Umbilical cord (tissue), 2 donors: Measurements from ENCODE around the gene DENND1A. TPM values are rescaled to one million over a fixed set of nuclear protein-coding genes. Genes with fewer than 3 reads are reported as not detected.
A peak's percentile ranks its signal among the peaks of the same experiment; 100 is the strongest.
"Not testable (repeated sequence)": the region's sequence is repeated elsewhere in the genome, so short reads cannot be mapped to it uniquely, and the experiment has no call there.

Source experiments
- DNase-seq: peaks from one replicate; pipeline ENCODE4 v3.0.0-alpha.2; 2015; ENCODE audit warnings: low spot score
- total RNA-seq: library from RNA; depleted of rRNA; stranded (reverse); fragments of >200 nt; gene quantifications from one replicate; pipeline ENCODE4 v1.2.3, GENCODE V29; 2014; ENCODE audit warnings: low replicate concordance; ENCODE audit not compliant: insufficient read depth

Gene DENND1A
- total RNA-seq, 1 donor from 2014 or later, result 35.4 TPM

GRCh38 chr9:123654994-123655637 is 274.8 kb downstream of the DENND1A start:
- no peak for DNase-seq

- DNase-seq, result no peak
Observed at GRCh38 chr9:123654218-123654993, 275.5 kb downstream of the DENND1A start.

DNA sequence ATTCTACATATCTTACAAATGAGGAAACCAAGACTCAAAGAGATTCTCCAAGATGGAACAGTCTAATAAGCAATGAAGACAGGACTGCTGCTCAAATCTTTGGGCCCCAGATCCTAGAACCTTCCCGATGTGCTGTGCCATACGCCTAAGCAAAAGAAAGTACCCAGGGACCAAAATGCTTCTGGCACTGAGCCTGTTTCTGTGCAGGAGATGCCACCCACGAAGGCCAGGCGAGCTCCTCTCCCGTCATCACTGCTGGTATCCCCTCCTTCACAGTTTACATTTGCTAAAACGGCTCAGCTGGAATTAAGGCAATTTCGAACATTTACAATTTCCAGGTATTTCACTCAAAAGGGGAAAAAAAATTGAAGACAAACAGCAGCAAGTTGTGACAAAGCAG is 277.5 kb downstream of the DENND1A start:
- no peak for DNase-seq

GRCh38 chr9:123651871-123652270 is 278.1 kb downstream of the DENND1A start:
- DNase-seq, result no peak

DNA sequence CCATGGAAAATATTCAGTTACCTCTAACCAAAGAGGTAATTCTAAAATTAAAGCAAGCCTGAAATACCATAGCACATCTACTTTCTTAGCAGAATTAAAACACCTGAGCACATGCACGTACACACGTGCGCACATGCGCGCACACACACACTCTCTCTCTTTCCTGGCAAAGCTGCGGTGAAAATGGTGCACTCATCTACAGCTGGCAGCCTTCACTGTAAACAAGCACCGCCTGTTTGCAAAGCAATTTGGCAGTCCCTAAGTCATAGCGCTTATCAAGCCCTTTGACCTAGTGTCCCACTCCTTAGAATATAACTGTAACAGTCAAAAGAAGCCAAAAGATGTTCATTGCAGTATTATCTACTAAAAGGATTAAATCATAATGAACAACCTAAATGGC is 278.7 kb downstream of the DENND1A start:
- no peak for DNase-seq

DNA sequence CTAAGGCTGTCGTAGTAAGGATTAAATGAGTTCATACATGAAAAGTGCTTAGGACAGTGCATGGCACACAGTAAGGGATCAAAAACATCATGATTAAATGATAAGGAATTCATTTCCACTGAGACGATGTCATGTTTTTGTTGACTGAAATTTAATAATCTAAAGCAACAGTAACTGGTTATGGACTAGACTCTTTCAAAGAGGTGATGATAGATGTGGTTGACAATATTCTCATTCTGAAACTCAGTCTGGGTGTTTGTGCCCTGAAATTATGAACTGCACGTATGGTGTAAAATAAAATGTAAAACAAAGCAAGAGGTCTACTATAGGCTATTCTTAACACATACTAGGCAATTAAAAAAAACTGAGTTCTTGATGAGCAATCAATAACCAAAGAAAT is 280.0 kb downstream of the DENND1A start:
- no peak for DNase-seq

DNA sequence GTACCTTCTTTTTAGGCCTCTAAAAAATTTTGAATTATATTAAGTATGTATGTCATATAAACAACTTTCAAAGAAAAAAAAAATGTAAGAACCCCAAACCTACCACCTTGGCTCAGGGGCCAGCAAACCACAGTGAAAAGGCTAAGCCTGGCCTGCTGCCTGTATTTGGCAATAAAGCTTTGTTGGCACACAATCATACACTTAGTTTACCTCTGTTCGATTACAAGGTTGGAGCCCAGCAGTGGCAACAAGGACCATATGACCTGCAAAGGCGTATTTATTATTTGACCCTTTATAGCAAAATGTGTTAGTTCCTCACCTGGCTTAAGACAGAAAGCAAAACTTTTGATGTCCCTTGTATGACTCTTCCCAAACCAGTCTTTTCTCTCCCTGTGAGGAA is 282.8 kb downstream of the DENND1A start:
- DNase-seq, result no peak

DNA sequence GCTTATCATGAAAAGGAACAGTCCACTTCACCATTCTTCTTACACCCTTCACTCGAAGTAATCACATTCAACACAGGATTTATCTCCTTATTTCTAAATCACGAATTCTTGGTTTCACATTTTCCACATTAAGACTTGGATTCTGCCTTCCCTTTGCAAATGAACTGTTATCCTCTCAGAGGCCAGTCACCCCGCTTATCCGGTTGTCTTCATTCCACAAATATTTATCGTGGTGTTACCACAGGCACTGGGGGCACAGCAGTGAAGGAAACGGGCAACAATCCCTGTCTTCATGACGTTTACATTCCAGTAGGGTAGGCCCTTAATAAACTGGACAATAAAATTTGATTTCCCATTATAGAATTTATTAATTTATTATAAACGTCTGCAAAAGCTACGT is 284.2 kb downstream of the DENND1A start:
- no peak for DNase-seq

GRCh38 chr9:123645126-123645525 is 284.8 kb downstream of the DENND1A start:
- DNase-seq, result no peak

DNA sequence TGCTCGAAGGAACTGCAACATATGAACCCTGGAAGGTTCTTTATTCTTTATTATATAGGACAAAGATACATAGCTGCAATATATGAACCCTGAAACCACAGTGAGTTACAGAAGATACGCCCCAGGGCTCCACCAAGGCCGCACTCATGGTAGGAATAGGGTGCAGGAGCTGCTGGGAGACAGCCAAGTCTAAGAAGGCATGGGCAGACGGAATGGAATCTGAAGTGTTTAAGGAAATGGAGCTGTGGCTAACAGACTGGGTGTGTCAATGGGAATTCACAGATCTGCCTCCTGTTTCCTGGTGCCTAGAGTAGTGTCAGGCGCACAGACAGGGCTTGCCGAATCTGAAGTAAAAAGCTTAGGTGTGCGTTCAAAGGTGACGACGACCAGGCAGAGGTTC is 286.4 kb downstream of the DENND1A start:
- DNase-seq, result no peak

DNA sequence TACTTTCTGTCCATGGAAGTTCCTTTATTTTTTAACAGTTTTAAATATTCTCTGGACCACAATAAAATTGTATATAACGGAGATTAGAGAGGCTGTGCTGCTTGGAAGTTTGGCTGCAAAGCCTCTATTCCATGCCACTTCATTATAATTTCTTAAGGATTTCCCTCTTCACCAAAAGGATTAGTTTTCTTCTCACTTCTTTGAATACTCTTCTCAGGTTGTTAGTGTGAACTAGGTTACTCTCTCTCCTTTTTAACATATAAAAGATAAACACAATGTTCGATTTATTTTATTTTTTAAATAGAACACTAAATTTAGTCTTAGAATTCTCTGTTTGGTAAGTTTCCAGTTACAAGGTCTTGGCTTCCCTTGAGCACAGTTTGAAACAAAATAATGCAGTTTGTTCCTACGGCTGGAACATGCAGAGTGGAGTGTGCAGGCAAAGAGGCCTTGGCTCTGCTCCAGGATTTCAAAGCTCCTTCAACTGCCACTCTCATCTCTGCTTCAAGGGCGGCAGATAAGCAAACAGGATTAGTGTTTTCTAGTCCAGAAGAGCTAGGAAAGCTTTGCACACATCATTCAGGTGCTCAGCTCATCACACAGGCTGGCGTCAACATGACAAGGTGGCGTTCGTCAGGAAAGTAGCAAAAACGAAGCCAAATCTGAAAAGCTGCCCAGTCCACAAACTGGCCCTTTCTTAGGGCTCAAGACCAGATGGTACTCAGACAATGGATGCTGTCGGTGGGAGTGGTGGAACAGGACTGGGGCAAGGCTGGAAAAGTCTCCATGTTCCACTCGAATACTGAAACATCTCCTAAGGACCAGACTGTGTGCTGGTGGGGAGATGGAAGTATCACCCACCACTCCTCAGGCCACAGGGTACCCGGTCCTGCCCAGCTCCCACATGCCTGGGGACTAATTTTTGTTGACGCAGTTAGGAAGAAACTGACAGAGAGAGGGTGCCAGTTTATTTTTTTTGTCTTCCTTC is 287.3 kb downstream of the DENND1A start:
- DNase-seq, result peak; percentile 86

DNA sequence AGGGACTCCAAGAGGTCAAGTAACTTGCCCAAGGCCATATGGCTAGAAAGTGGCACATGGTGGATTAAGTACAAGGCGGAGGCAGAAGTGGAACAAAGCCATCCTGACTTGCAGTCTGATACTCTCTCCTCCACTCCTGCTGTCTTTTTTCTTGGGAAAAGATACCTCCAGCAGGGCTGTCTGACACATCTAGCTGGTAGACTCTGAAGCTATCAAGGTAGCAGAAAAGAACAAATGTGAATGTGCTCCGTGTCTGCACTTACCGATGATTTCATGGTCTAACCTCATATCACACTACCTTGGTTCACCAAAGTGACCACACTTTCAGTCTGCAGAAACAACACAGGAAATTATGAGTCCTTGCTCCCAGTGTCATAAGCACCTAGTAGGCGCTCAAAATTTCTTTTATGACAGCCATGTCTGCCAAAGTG is 289.1 kb downstream of the DENND1A start:
- no peak for DNase-seq

DNA sequence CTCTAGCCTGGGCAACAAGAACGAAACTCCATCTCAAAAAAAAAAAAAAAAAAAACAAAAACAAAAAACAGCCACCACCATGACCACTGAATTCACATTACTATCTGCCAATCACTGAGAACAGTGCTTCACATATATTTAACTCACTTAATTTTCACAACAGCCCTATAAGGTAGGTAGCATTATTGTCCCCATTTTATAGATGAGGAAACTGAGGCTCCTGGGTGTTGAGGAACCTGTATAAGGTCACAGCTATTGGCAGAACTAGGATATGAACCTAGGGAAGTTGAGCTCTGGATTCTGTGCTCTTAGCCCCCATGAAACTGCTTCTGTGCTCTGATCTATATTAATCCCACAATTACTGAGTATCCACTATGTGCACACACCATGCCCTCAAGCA is 290.2 kb downstream of the DENND1A start:
- no peak for DNase-seq

DNA sequence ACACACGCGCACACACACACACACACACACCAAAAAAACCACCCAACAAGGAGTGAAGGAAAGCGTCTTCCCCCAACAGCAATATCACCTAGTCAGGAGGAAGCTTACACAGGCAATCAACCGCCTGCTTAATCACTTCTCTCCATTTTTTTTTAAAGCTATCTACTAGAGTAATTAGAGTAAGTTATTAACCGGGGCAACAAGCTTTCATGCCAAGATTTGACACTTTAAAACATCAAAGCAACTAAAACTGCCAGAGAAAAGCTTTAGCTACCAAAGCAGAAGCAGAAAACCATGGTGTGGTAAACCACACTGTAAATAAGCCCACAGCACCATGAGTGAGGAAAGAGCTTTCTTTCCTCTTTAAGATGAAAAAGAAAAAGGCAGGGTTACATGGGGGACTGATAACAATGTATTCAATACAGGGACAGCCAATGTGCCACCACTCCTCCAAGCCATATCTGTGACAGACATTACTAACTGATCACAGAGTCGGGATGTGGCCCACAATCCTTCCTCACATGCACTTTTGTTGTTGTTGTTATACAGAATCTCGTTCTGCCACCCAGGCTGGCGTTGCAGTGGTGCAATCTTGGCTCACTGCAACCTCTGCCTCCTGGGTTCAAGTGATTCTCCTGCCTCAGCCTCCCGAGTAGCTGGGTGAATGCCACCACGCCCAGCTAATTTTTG is 291.8 kb downstream of the DENND1A start:
- DNase-seq, result no peak

DNA sequence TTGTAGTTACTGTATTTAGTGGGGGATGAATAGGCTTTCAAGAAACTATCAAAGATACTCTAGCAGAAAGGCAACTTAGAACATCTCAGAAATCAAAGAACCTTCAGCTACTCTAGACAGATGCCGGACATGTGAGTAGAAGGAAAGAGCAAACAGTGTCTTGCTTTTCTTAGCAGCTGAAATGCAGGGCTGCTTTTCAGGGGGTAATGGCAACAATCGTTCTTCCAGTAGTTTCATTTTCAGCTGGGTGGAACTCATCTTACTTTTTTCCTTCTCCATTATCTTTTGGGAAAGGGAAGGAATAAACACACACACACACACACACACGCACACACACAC is 292.4 kb downstream of the DENND1A start:
- no peak for DNase-seq

- not testable (repeated sequence) for DNase-seq
Observed at GRCh38 chr9:123636805-123637204, 293.1 kb downstream of the DENND1A start.

GRCh38 chr9:123631862-123632261 is 298.1 kb downstream of the DENND1A start:
- no peak for DNase-seq

DNA sequence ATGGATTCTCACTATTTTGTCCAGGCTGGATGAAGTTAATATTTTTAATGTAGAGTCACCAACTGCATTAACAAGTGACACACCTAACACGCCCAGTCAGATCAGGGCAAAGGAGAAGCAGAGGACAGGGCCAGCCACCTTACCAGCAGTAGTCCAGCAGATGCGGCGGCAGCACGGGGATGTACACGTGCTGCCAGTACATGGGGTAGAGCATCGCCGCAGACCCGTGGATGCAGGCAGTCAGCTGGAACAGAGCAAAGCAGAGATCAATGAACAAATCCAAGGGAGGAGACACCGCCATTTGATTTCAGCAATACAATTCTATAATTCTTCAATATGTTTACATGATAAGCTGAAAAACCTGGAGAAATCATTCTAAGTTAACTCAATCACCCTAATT is 299.7 kb downstream of the DENND1A start:
- no peak for DNase-seq

DNA sequence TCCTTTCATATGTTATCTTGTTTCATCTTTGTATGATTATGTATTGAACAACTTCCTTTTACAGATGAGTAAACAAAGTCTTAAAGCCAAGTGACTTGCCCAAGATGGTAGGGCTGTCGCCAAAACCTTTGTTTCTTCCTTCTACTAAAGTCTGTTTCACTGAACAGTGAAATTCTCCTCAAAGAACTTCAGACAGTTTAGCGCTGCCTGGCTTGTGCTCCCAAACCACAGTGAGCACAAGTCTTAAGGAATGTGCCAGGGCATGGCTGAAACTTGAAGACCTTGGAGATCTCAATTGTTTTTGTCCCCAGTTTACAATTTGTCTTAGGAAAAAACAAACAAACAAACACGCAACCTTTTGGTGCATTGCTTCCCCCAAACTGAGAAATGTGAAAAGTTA is 300.4 kb downstream of the DENND1A start:
- no peak for DNase-seq

GRCh38 chr9:123622711-123623241 is 307.1 kb downstream of the DENND1A start:
- no peak for DNase-seq

- no peak for DNase-seq
Observed at GRCh38 chr9:123620239-123620638, 309.7 kb downstream of the DENND1A start.
